D721Med (cell line): Measurements from ENCODE around the gene HTR2A.

ENCODE experiments used
- DNase-seq: peaks from one replicate; pipeline ENCODE4 v3.0.0; 2011; ENCODE audit warnings: low spot score; ENCODE audit not compliant: insufficient read length
- FAIRE-seq: peaks from 2 replicates; lab custom pipeline; 2011; peaks lifted over from hg19 to GRCh38; lab: Jason Lieb, UNC
- TF ChIP-seq, protein P1 (sequence below): IDR thresholded peaks from 2 replicates; pipeline ENCODE4 v1.5.1; 2012; ENCODE audit warnings: mild to moderate bottlenecking, control low read depth; ENCODE audit not compliant: insufficient read depth; ENCODE audit errors: missing control alignments

The HTR2A gene

GRCh38 chr13:46803586-46803985, 93.3 kb downstream of the HTR2A start:
- FAIRE-seq: no peak
- DNase-seq: no peak
- TF ChIP-seq, protein P1, sequence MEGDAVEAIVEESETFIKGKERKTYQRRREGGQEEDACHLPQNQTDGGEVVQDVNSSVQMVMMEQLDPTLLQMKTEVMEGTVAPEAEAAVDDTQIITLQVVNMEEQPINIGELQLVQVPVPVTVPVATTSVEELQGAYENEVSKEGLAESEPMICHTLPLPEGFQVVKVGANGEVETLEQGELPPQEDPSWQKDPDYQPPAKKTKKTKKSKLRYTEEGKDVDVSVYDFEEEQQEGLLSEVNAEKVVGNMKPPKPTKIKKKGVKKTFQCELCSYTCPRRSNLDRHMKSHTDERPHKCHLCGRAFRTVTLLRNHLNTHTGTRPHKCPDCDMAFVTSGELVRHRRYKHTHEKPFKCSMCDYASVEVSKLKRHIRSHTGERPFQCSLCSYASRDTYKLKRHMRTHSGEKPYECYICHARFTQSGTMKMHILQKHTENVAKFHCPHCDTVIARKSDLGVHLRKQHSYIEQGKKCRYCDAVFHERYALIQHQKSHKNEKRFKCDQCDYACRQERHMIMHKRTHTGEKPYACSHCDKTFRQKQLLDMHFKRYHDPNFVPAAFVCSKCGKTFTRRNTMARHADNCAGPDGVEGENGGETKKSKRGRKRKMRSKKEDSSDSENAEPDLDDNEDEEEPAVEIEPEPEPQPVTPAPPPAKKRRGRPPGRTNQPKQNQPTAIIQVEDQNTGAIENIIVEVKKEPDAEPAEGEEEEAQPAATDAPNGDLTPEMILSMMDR: no peak

- FAIRE-seq (no peak), DNase-seq (no peak)
- TF ChIP-seq, protein P1: no peak
Observed at GRCh38 chr13:46801858-46802257, 95.0 kb downstream of the HTR2A start.

DNA sequence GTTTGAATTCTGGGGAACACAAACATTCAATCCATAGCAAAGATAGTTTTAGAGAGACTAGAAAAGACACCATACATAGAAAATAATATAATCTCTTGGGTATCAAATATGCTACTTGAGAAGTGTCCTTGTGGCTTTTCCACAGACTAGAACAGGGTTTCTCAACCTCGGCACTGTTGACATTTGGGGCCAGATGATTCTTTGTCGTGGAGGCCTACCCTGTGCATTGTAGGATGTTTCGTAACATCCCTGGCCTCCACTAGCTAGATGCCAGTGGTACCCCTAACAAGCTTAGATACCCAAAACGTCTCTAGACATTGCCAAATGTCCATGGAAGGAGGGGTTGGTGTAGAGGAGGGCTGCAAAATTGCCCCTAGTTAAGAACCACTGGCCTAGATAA, 97.7 kb downstream of the HTR2A start:
- no peak for FAIRE-seq
- DNase-seq: no peak
- TF ChIP-seq, protein P1: no peak

- no peak for FAIRE-seq
- TF ChIP-seq, protein P1: no peak
- no peak for DNase-seq
Observed at GRCh38 chr13:46797501-46798237, 99.2 kb downstream of the HTR2A start.

DNA sequence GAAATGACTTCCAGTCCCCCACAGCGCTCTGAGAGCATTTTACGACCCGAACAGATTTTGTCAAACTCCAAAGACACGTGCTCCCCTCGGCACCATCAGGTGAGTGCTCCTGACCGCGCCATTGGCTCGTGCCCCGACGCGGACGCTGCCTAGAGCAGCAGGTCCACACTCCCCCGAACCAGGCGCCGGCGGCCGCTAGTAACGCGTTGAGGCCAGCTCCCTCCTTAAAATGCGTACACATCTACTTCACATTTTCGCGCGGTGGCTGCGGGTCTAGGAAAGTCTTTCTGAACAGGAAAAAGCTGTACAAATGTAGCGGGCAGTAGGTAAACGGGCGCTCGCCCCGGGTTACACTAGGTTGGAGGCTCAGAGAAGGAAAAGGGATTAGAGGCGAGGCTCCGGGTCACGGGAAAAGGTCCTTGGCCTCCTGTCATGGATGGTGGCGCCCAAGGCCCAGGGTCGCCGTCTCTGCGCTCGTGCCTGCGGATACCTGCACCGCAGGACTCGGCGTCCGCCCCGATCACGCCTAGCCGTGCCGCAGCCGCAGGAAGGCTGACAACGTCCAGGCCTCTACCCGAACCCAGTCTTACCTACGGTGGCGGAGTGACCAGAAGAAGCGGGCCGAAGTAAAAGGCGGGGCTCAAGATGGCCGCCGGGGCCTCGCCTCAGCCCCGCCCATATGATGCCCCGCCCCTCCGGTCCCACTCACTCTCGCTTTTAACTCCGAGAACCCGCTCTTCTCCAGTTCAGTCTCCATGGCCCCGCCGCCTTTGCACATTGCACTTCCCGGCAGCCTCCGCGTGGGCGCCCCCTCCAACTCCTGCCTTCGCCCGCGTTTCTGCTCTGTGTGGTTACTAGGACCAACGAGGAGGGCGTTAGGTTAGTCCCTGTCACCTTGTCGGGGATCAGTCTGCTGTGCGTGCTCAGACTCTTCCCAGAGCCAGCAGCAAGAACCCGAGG, 100.1 kb downstream of the HTR2A start, which contains the start of gene ESD:
TSS of gene ESD (minus strand) at position 647 of the 960 bp plus-strand sequence. CDS start 5,748 bp downstream, outside the sequence.
- DNase-seq (peak; percentile 36), FAIRE-seq (no peak)
- TF ChIP-seq, protein P1: no peak

DNA sequence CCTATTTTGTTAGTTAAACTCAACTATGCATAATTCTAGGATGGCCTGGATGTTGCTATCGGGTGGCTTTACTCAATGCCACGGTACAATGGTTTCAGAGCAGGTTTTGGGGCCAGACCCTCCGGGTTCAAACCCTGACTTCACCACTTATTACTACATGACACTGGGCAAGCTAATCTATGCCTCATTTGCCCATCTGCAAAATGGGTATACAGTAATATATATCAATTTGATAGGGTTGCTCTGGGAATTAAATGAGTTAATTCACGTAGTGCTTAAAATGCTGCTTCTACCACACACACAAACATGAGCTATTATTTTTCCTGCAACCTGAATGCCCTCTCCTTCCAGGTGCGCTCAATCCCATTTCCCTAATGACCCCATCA, 100.7 kb downstream of the HTR2A start:
- TF ChIP-seq, protein P1: no peak
- FAIRE-seq: no peak
- no peak for DNase-seq
